T-cell (primary cell): ENCODE measurements around the gene MRPL45. TPM values are rescaled to one million over a fixed set of nuclear protein-coding genes. Genes with fewer than 3 reads are reported as not detected.

Experiments used
- ATAC-seq, 4 experiments: fragments of 200-7000 bp in 3 of 4; fragments of 150-1000 bp in 1 of 4; cut with Tn5 transposase; replicated peaks in 1 of 4; 1 replicate in 3 of 4; 2 replicates in 1 of 4; pipeline ENCODE4 v1.10.0; 2021; ENCODE audit warnings: moderate library complexity in 3 of 4, mild to moderate bottlenecking in 2 of 4, moderate number of reproducible peaks in 1 of 4
- CTCF ChIA-PET, 2 donors: fragments of 300-600 bp; sonication (Branson Sonifier 250); formaldehyde crosslinking; loops; one replicate each; lab custom pipeline; 2022; ENCODE audit warnings: antibody characterized with exemption in 2 of 2; lab: Charles Lee
- POLR2A ChIA-PET, 2 donors: fragments of 300-600 bp; sonication (Branson Sonifier 250); formaldehyde crosslinking; loops; one replicate each; lab custom pipeline; 2022; ENCODE audit warnings: antibody characterized with exemption in 2 of 2; lab: Charles Lee
- DNase-seq, 35 experiments: peaks; one replicate each; pipeline versions ENCODE4 v3.0.0 to v3.0.0-alpha.2; 2013 to 2023
- H3K27ac ChIP-seq: one replicate; pipeline ENCODE4 v1.5.1; 2013; ENCODE audit warnings: low read length
- H3K27me3 ChIP-seq, 2 experiments: replicated peaks in 1 of 2; 1 replicate in 1 of 2; 2 replicates in 1 of 2; pipeline versions ENCODE4 v1.6.1 to v1.7.0; 2013; ENCODE audit warnings: low read length in 1 of 2, mixed read lengths in 1 of 2; ENCODE audit not compliant: control insufficient read depth in 2 of 2, insufficient read depth in 2 of 2; ENCODE audit errors: extremely low read depth in 1 of 2
- H3K36me3 ChIP-seq, 2 donors: 1 replicate in 1 of 2; 2 replicates in 1 of 2; pipeline versions ENCODE4 v1.6.1 to v1.7.0; 2013; ENCODE audit warnings: low read length in 1 of 2; ENCODE audit not compliant: control insufficient read depth in 2 of 2, insufficient read depth in 1 of 2; ENCODE audit errors: extremely low read depth in 1 of 2
- H3K4me1 ChIP-seq, 2 experiments: 1 replicate in 1 of 2; 2 replicates in 1 of 2; pipeline versions ENCODE4 v1.6.1 to v1.7.0; 2013; ENCODE audit warnings: low read length in 2 of 2, mixed read lengths in 1 of 2; ENCODE audit not compliant: insufficient read depth in 2 of 2, control insufficient read depth in 1 of 2; ENCODE audit errors: extremely low read depth in 1 of 2
- H3K4me3 ChIP-seq, 2 donors: 1 replicate in 1 of 2; 2 replicates in 1 of 2; pipeline versions ENCODE4 v1.5.1 to v1.7.0; 2013; ENCODE audit warnings: mild to moderate bottlenecking in 2 of 2, low read length in 1 of 2, moderate library complexity in 1 of 2; ENCODE audit not compliant: control insufficient read depth in 1 of 2; ENCODE audit errors: extremely low read depth in 1 of 2
- H3K9me3 ChIP-seq: 2 replicates; pipeline ENCODE4 v1.7.0; 2013
- H3K27ac Mint-ChIP-seq, 2 donors: one replicate each; pipeline ENCODE4 v1.8.0; 2020 to 2021; ENCODE audit warnings: mild to moderate bottlenecking in 2 of 2, mixed read lengths in 2 of 2
- H3K27me3 Mint-ChIP-seq, 2 donors: one replicate each; pipeline ENCODE4 v1.8.0; 2021 to 2022; ENCODE audit warnings: mixed read lengths in 2 of 2
- H3K36me3 Mint-ChIP-seq: one replicate; pipeline ENCODE4 v1.8.0; 2021; ENCODE audit warnings: mixed read lengths
- H3K4me1 Mint-ChIP-seq, 3 donors: one replicate each; pipeline ENCODE4 v1.8.0; 2020 to 2022; ENCODE audit warnings: mixed read lengths in 3 of 3, mild to moderate bottlenecking in 1 of 3
- H3K4me3 Mint-ChIP-seq, 3 donors: one replicate each; pipeline ENCODE4 v1.8.0; 2020 to 2022; ENCODE audit warnings: mild to moderate bottlenecking in 3 of 3, mixed read lengths in 3 of 3, moderate library complexity in 3 of 3
- H3K9me3 Mint-ChIP-seq, 3 donors: one replicate each; pipeline ENCODE4 v1.8.0; 2020 to 2022; ENCODE audit warnings: mixed read lengths in 3 of 3
- WGBS: methylation state at CpG from one replicate; pipeline ENCODE4 v1.1.5; 2013; ENCODE audit warnings: missing lambda C conversion rate; ENCODE audit not compliant: insufficient coverage; 5-methylcytosine and 5-hydroxymethylcytosine counted together
- total RNA-seq, 35 experiments: library from RNA in 6 of 35; stranded (reverse) in 6 of 35; fragments of 120-200 nt in 1 of 35; gene quantifications; one replicate each; pipeline versions ENCODE4 v1.2.1 to v1.2.4 and lab custom pipeline; 2013 to 2026

Gene MRPL45
- total RNA-seq, 5 donors from 2014 or later (not counting 1 experiment from before 2014, with no cell fraction given): 16.3 to 21.7 (median 19.5) TPM

DNA sequence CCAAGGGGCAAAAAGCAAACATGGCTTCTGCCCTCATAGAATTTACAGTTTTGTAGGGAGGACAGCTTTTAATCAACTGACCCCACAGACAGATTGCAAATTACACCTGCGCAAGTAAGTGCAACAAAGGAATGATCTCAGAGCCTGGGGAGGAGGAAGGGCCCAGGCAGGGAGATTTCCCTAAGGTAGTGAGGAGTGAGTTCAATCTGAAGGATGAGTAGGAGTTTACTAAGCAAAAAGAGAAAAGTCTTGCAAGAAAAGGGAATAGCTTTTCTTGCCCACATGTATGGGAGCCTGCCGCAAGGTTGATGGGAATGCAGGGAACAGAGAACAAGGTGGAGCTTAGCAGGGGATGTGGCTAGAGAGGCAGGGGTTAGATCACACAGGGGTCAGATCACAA, 53.1 kb downstream of the MRPL45 start:
- no peak overlapping the region for H3K27ac Mint-ChIP-seq

DNA sequence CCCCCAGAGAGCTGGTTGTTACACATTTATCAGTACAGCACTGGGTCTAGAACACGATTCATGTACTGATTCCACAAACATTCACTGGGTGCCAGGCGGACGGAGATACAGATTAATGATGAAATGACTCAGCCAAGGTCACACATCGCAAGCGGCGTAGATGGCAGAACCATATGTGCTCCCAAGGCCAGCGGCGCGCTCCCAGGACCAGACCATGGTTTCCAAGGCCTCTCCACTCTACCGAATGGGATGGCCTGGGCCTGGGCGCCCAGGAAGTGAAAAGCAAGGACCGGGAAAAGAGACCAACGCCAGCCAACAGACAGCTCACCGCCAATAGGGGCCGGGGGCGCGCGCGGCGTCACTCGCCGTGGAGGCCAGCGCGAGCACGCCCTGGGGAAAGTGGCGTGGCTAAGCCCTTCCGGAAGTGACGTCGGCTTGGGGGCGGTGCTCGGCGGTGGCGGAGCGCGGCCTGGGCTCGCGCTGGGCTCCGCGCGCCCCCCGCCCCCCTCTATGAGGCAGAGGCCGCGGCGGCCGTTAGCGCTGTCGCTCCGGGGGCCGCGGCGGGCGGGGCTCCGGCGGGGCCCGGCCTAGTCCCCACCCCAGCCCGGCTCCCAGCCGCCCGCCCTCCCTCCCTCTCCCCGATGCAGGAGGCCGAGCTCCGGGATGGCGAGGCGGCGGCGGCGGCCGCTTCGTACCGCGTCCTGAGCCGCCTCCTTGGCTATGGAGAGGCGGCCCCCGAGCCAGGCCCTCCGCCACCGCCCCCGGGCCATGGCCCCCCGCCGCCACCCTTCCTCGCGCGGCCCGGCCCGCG, 54.6 kb downstream of the MRPL45 start, which contains the start of gene SOCS7:
Gene SOCS7 (plus strand): TSS at position 433 of the 811 bp plus-strand sequence. CDS start 209 bp downstream, at position 642.
- POLR2A ChIA-PET: interaction anchor here in 1 of 2 donors (0.7 kb wide), 1 partner anchor 743 kb away, joined by 21 read pairs; no protein-coding TSS in a partner anchor
- peak within 1 kb of the TSS; percentile 95 to 97 (median 95) for H3K4me3 Mint-ChIP-seq
- CTCF ChIA-PET: interaction anchor here (0.6 to 4.3 kb wide), 6 partner anchors 9 to 415 kb away, joined by 3 to 41 read pairs (median 4); no protein-coding TSS in a partner anchor
- no peaks in the 10 kb centered on the region for H3K27me3 Mint-ChIP-seq
- peak; percentile 91 to 93 (median 92) for ATAC-seq
- peaks cover 45 to 46% (median 46%) of the 10 kb centered on the region in 3 donors for H3K4me1 Mint-ChIP-seq
- Histone ChIP-seq H3K9me3 (no peaks in the 10 kb centered on the region), H3K36me3 (no peaks in the 10 kb centered on the region), H3K27ac (peak within 1 kb of the TSS; percentile 65), H3K4me1 (peaks cover 3 to 24% of the 10 kb centered on the region in 2 experiments), H3K4me3 (peak within 1 kb of the TSS; percentile 62 to 68), H3K27me3 (no peaks in the 10 kb centered on the region)
- DNase-seq: peak; percentile 77 to 97 (median 89)
- peak within 1 kb of the TSS; percentile 94 to 96 for H3K27ac Mint-ChIP-seq
- no peaks in the 10 kb centered on the region for H3K36me3 Mint-ChIP-seq
- no peaks in the 10 kb centered on the region for H3K9me3 Mint-ChIP-seq
- WGBS: 3% methylated on average over 73 of the region's 84 CpGs

More for the DNA sequence above, 53.1 kb downstream of the MRPL45 start:
- peak overlapping the region in 1 of 3 donors; percentile 25 for H3K4me3 Mint-ChIP-seq
- no peak for DNase-seq
- no peak for ATAC-seq
- H3K36me3 Mint-ChIP-seq: no peaks in the 10 kb centered on the region
- ChIA-PET CTCF (interaction anchor here (0.6 to 4.3 kb wide), 6 partner anchors 9 to 64 kb away, joined by 6 to 51 read pairs (median 12); no protein-coding TSS in a partner anchor), POLR2A (no interaction called here)
- H3K4me3 ChIP-seq: no peak overlapping the region
- H3K9me3 Mint-ChIP-seq: no peaks in the 10 kb centered on the region
- no peaks in the 10 kb centered on the region for H3K36me3 ChIP-seq
- peaks cover 32 to 36% (median 36%) of the 10 kb centered on the region in 3 donors for H3K4me1 Mint-ChIP-seq
- no peak overlapping the region for H3K27ac ChIP-seq
- peaks cover 0 to 2% of the 10 kb centered on the region in 2 donors for H3K27me3 Mint-ChIP-seq
- peaks cover 3 to 22% of the 10 kb centered on the region in 2 experiments for H3K4me1 ChIP-seq
- no peaks in the 10 kb centered on the region for H3K9me3 ChIP-seq
- H3K27me3 ChIP-seq: peaks cover 0 to 3% of the 10 kb centered on the region in 2 experiments
- 75% methylated on average over 1 of the region's 2 CpGs for WGBS

DNA sequence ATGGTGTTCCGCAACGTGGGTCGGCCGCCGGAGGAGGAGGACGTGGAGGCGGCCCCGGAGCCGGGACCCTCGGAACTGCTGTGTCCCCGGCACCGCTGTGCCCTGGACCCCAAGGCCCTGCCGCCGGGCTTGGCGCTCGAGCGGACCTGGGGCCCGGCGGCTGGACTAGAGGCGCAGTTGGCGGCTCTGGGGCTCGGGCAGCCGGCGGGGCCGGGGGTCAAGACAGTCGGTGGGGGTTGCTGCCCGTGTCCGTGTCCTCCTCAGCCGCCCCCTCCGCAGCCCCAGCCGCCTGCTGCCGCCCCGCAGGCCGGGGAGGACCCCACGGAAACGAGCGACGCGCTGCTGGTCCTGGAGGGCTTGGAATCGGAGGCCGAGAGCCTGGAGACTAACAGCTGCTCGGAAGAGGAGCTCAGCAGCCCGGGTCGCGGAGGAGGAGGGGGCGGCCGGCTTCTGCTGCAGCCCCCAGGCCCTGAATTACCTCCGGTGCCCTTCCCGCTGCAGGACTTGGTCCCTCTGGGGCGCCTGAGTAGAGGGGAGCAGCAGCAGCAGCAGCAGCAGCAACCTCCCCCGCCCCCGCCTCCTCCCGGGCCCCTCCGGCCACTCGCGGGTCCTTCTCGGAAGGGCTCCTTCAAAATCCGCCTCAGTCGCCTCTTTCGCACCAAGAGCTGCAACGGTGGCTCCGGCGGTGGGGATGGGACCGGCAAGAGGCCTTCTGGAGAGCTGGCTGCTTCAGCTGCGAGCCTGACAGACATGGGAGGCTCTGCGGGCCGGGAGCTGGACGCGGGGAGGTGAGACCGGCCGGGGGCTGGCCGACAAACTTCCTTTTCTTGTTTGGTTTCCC, 55.5 kb downstream of the MRPL45 start:
- DNase-seq (peak in 14 of 35 experiments; percentile 2 to 27 (median 10)), ATAC-seq (peak in 2 of 4 experiments; percentile 1 to 3)
- no peaks in the 10 kb centered on the region for H3K36me3 Mint-ChIP-seq
- CTCF ChIA-PET: interaction anchor here in 1 of 2 donors (0.6 to 1.6 kb wide), 5 partner anchors 8 to 415 kb away, joined by 3 to 10 read pairs (median 3); no protein-coding TSS in a partner anchor
- 1% methylated on average over 72 of the region's 72 CpGs for WGBS
- H3K27ac ChIP-seq: no peak overlapping the region
- POLR2A ChIA-PET: interaction anchor here in 1 of 2 donors (0.7 kb wide), 1 partner anchor 11 kb away, joined by 6 read pairs; no protein-coding TSS in a partner anchor
- H3K4me3 ChIP-seq: peak overlapping the region; percentile 60 to 61
- H3K36me3 ChIP-seq: no peaks in the 10 kb centered on the region
- no peaks in the 10 kb centered on the region for H3K27me3 Mint-ChIP-seq
- peak overlapping the region; percentile 78 to 82 (median 80) for H3K4me3 Mint-ChIP-seq
- no peaks in the 10 kb centered on the region for H3K27me3 ChIP-seq
- no peaks in the 10 kb centered on the region for H3K9me3 ChIP-seq
- H3K27ac Mint-ChIP-seq: no peak overlapping the region
- peaks cover 54 to 55% (median 55%) of the 10 kb centered on the region in 3 donors for H3K4me1 Mint-ChIP-seq
- H3K9me3 Mint-ChIP-seq: no peaks in the 10 kb centered on the region
- peaks cover 3 to 24% of the 10 kb centered on the region in 2 experiments for H3K4me1 ChIP-seq

- Histone ChIP-seq H3K27me3 (no peaks in the 10 kb centered on the region), H3K9me3 (no peaks in the 10 kb centered on the region), H3K27ac (no peak overlapping the region), H3K4me3 (peak overlapping the region; percentile 60 to 61), H3K4me1 (peaks cover 3 to 24% of the 10 kb centered on the region in 2 experiments), H3K36me3 (no peaks in the 10 kb centered on the region)
- H3K4me1 Mint-ChIP-seq: peaks cover 58 to 61% (median 58%) of the 10 kb centered on the region in 3 donors
- ATAC-seq: no peak
- DNase-seq: no peak
- peak overlapping the region; percentile 78 to 82 (median 80) for H3K4me3 Mint-ChIP-seq
- ChIA-PET POLR2A (interaction anchor here in 1 of 2 donors (0.7 kb wide), 1 partner anchor 11 kb away, joined by 6 read pairs; no protein-coding TSS in a partner anchor), CTCF (interaction anchor here in 1 of 2 donors (0.7 to 0.8 kb wide), 2 partner anchors 48 to 71 kb away, joined by 3 read pairs; no protein-coding TSS in a partner anchor)
- H3K27me3 Mint-ChIP-seq: no peaks in the 10 kb centered on the region
- 50% methylated on average over 1 of the region's 8 CpGs for WGBS
- H3K27ac Mint-ChIP-seq: no peak overlapping the region
- H3K9me3 Mint-ChIP-seq: no peaks in the 10 kb centered on the region
- no peaks in the 10 kb centered on the region for H3K36me3 Mint-ChIP-seq
Observed at GRCh38 chr17:38353086-38353604, 56.2 kb downstream of the MRPL45 start.

GRCh38 chr17:38353668-38354067, 56.7 kb downstream of the MRPL45 start:
- peaks cover 61 to 64% (median 62%) of the 10 kb centered on the region in 3 donors for H3K4me1 Mint-ChIP-seq
- no peak for DNase-seq
- no peak overlapping the region for H3K4me3 ChIP-seq
- H3K27me3 Mint-ChIP-seq: no peaks in the 10 kb centered on the region
- WGBS: 94% methylated on average over 10 of the region's 13 CpGs
- H3K36me3 ChIP-seq: no peaks in the 10 kb centered on the region
- POLR2A ChIA-PET: interaction anchor here in 1 of 2 donors (0.5 kb wide), 1 partner anchor 100 kb away, joined by 5 read pairs; no protein-coding TSS in a partner anchor
- no peaks in the 10 kb centered on the region for H3K9me3 ChIP-seq
- ATAC-seq: no peak
- no peaks in the 10 kb centered on the region for H3K9me3 Mint-ChIP-seq
- peak overlapping the region; percentile 78 to 82 (median 80) for H3K4me3 Mint-ChIP-seq
- H3K4me1 ChIP-seq: peaks cover 3 to 24% of the 10 kb centered on the region in 2 experiments
- H3K27ac ChIP-seq: no peak overlapping the region
- no peaks in the 10 kb centered on the region for H3K27me3 ChIP-seq
- no peak overlapping the region for H3K27ac Mint-ChIP-seq
- CTCF ChIA-PET: interaction anchor here in 1 of 2 donors (1.2 kb wide), 1 partner anchor 61 kb away, joined by 3 read pairs; no protein-coding TSS in a partner anchor
- no peaks in the 10 kb centered on the region for H3K36me3 Mint-ChIP-seq
